Activated CD8-positive, alpha-beta memory T cell treated with anti-CD3 and anti-CD28 coated beads for 4 hours (primary cell): Measurements from ENCODE around the gene STAC3.

Experiments used
- DNase-seq, 2 donors: peaks; one replicate each; pipeline ENCODE4 v3.0.0-alpha.2; 2020; ENCODE audit warnings: low read depth in 2 of 2

Gene STAC3

GRCh38 chr12:57254506-57255280 lies 3.7 kb upstream of the STAC3 start:
- DNase-seq: no peak

GRCh38 chr12:57250541-57250940 lies 446 bp downstream of the STAC3 start:
- no peak for DNase-seq

GRCh38 chr12:57248934-57249742 lies 1.8 kb downstream of the STAC3 start:
- DNase-seq: no peak

- no peak for DNase-seq
Measured at GRCh38 chr12:57247041-57247440, 3.9 kb downstream of the STAC3 start.

- DNase-seq: no peak
Measured at GRCh38 chr12:57244312-57244696, 6.7 kb downstream of the STAC3 start.

GRCh38 chr12:57243521-57244311 lies 7.3 kb downstream of the STAC3 start:
- DNase-seq: peak; percentile 58

GRCh38 chr12:57242691-57243454 lies 8.1 kb downstream of the STAC3 start:
- no peak for DNase-seq

GRCh38 chr12:57242329-57242690 lies 8.7 kb downstream of the STAC3 start:
- no peak for DNase-seq

- DNase-seq: no peak
Measured at GRCh38 chr12:57241402-57242310, 9.3 kb downstream of the STAC3 start.

- DNase-seq: no peak
Measured at GRCh38 chr12:57240926-57241401, 10.0 kb downstream of the STAC3 start.

GRCh38 chr12:57240066-57240921 lies 10.7 kb downstream of the STAC3 start:
- peak; percentile 58 to 74 for DNase-seq

- DNase-seq: no peak
Measured at GRCh38 chr12:57239587-57240065, 11.4 kb downstream of the STAC3 start.

- DNase-seq: peak; percentile 67 to 71
Measured at GRCh38 chr12:57238854-57239554, 12.0 kb downstream of the STAC3 start.

- DNase-seq: no peak
Measured at GRCh38 chr12:57237932-57238853, 12.8 kb downstream of the STAC3 start.

- DNase-seq: no peak
Measured at GRCh38 chr12:57237596-57237931, 13.4 kb downstream of the STAC3 start.

- DNase-seq: no peak
Measured at GRCh38 chr12:57236925-57237595, 13.9 kb downstream of the STAC3 start.
